H9 (cell line): ENCODE data around the gene UBR2. TPM values are rescaled to one million over a fixed set of nuclear protein-coding genes. Genes with fewer than 3 reads are reported as not detected.

ENCODE experiments used
- DNase-seq: peaks from one replicate; pipeline ENCODE4 v3.0.0-alpha.2; 2017
- H2AFZ ChIP-seq: one replicate; pipeline ENCODE4 v1.6.1; 2013; ENCODE audit warnings: mild to moderate bottlenecking, low read length, control low read depth, moderate library complexity
- H2AK5ac ChIP-seq: 2 replicates; pipeline ENCODE4 v1.6.1; 2013; ENCODE audit warnings: low read length, control low read depth, mixed read lengths; ENCODE audit not compliant: insufficient read length
- H2BK120ac ChIP-seq: one replicate; pipeline ENCODE4 v1.6.1; 2013; ENCODE audit warnings: low read depth, mild to moderate bottlenecking, low read length, control low read depth, inconsistent platforms; ENCODE audit not compliant: poor library complexity, severe bottlenecking
- H2BK12ac ChIP-seq: 2 replicates; pipeline ENCODE4 v1.6.1; 2013; ENCODE audit warnings: low read length, control low read depth, mixed read lengths, low read depth; ENCODE audit not compliant: insufficient read length
- H2BK15ac ChIP-seq: 2 replicates; pipeline ENCODE4 v1.6.1; 2013; ENCODE audit warnings: low read depth, low read length, control low read depth
- H2BK20ac ChIP-seq: one replicate; pipeline ENCODE4 v1.6.1; 2013; ENCODE audit warnings: low read depth, mild to moderate bottlenecking, low read length, control low read depth, inconsistent platforms; ENCODE audit not compliant: poor library complexity, severe bottlenecking
- H2BK5ac ChIP-seq: 2 replicates; pipeline ENCODE4 v1.6.1; 2013; ENCODE audit warnings: low read length, control low read depth, mixed read lengths; ENCODE audit not compliant: insufficient read length
- H3K14ac ChIP-seq: 2 replicates; pipeline ENCODE4 v1.6.1; 2013; ENCODE audit warnings: low read length, control low read depth; ENCODE audit not compliant: insufficient read depth
- H3K18ac ChIP-seq: 2 replicates; pipeline ENCODE4 v1.6.1; 2013; ENCODE audit warnings: low read depth, mild to moderate bottlenecking, mixed read lengths, low read length, control low read depth; ENCODE audit not compliant: insufficient read length
- H3K23ac ChIP-seq: 2 replicates; pipeline ENCODE4 v1.6.1; 2013; ENCODE audit warnings: low read length, control low read depth, mixed read lengths, low read depth; ENCODE audit not compliant: insufficient read length
- H3K23me2 ChIP-seq: 2 replicates; pipeline ENCODE4 v1.6.1; 2013; ENCODE audit warnings: low read depth, mild to moderate bottlenecking, mixed read lengths, low read length, control low read depth; ENCODE audit not compliant: insufficient read length, poor library complexity, severe bottlenecking
- H3K27ac ChIP-seq: 2 replicates; pipeline ENCODE4 v1.5.1; 2013; ENCODE audit warnings: low read length, control low read depth, mixed read lengths, low read depth; ENCODE audit not compliant: insufficient read length
- H3K27me3 ChIP-seq: 2 replicates; pipeline ENCODE4 v1.6.1; 2013; ENCODE audit warnings: low read length, control low read depth, inconsistent platforms; ENCODE audit not compliant: insufficient read depth
- H3K4ac ChIP-seq: 2 replicates; pipeline ENCODE4 v1.6.1; 2013; ENCODE audit warnings: low read depth, mild to moderate bottlenecking, control low read depth, inconsistent platforms, low read length, moderate library complexity
- H3K4me1 ChIP-seq: 2 replicates; pipeline ENCODE4 v1.6.1; 2013; ENCODE audit warnings: low read length, control low read depth, inconsistent platforms; ENCODE audit not compliant: insufficient read depth
- H3K4me2 ChIP-seq: 2 replicates; pipeline ENCODE4 v1.6.1; 2013; ENCODE audit warnings: low read length, control low read depth, mixed read lengths; ENCODE audit not compliant: insufficient read length, insufficient read depth
- H3K56ac ChIP-seq: 2 replicates; pipeline ENCODE4 v1.6.1; 2013; ENCODE audit warnings: low read depth, mild to moderate bottlenecking, mixed read lengths, low read length, control low read depth; ENCODE audit not compliant: insufficient read length
- H3K79me1 ChIP-seq: 2 replicates; pipeline ENCODE4 v1.6.1; 2013; ENCODE audit warnings: low read depth, mild to moderate bottlenecking, moderate library complexity, low read length, control low read depth, inconsistent platforms; ENCODE audit not compliant: insufficient read depth, poor library complexity, severe bottlenecking
- H3K79me2 ChIP-seq: 2 replicates; pipeline ENCODE4 v1.6.1; 2013; ENCODE audit warnings: low read length, control low read depth, inconsistent platforms; ENCODE audit not compliant: insufficient read depth
- H3K9ac ChIP-seq: 2 replicates; pipeline ENCODE4 v1.6.1; 2013; ENCODE audit warnings: low read length, control low read depth, mixed read lengths; ENCODE audit not compliant: insufficient read length; ENCODE audit errors: extremely low read depth
- H3K9me3 ChIP-seq: one replicate; pipeline ENCODE4 v1.6.1; 2013; ENCODE audit warnings: low read depth, low read length, inconsistent platforms; ENCODE audit not compliant: control insufficient read depth
- H3T11ph ChIP-seq: one replicate; pipeline ENCODE4 v1.6.1; 2013; ENCODE audit warnings: mild to moderate bottlenecking, low read length, control low read depth, inconsistent platforms
- H4K20me1 ChIP-seq: one replicate; pipeline ENCODE4 v1.6.1; 2013; ENCODE audit not compliant: control insufficient read depth, insufficient read length, insufficient read depth
- H4K5ac ChIP-seq: 2 replicates; pipeline ENCODE4 v1.6.1; 2013; ENCODE audit warnings: low read depth, mild to moderate bottlenecking, mixed read lengths, low read length, control low read depth; ENCODE audit not compliant: insufficient read length
- H4K8ac ChIP-seq: replicated peaks from 2 replicates; pipeline ENCODE4 v1.6.1; 2013; ENCODE audit warnings: low read length, control low read depth, mixed read lengths, low read depth; ENCODE audit not compliant: insufficient read length
- H4K91ac ChIP-seq: 2 replicates; pipeline ENCODE4 v1.6.1; 2013; ENCODE audit warnings: low read depth, mild to moderate bottlenecking, moderate library complexity, mixed read lengths, low read length, control low read depth; ENCODE audit not compliant: insufficient read length
- H3K27ac Mint-ChIP-seq, 3 experiments: 2 replicates in 2 of 3; 3 replicates in 1 of 3; pipeline ENCODE4 v1.8.0; 2020 to 2021; ENCODE audit warnings: mixed read lengths in 3 of 3, mild to moderate bottlenecking in 1 of 3, moderate library complexity in 1 of 3
- H3K27me3 Mint-ChIP-seq: 2 replicates; pipeline ENCODE4 v1.8.0; 2021; ENCODE audit warnings: low read depth, mild to moderate bottlenecking, moderate library complexity, mixed read lengths
- H3K36me3 Mint-ChIP-seq, 3 experiments: 2 replicates in 2 of 3; 3 replicates in 1 of 3; pipeline ENCODE4 v1.8.0; 2020 to 2021; ENCODE audit warnings: low read depth in 3 of 3, mixed read lengths in 3 of 3; ENCODE audit not compliant: insufficient read depth in 1 of 3
- H3K4me1 Mint-ChIP-seq, 2 experiments: 2 replicates each; pipeline ENCODE4 v1.8.0; 2020; ENCODE audit warnings: mixed read lengths in 2 of 2
- H3K4me3 Mint-ChIP-seq, 2 experiments: 2 replicates in 1 of 2; 3 replicates in 1 of 2; pipeline ENCODE4 v1.8.0; 2020 to 2021; ENCODE audit warnings: mild to moderate bottlenecking in 2 of 2, mixed read lengths in 2 of 2, moderate library complexity in 1 of 2
- H3K9me3 Mint-ChIP-seq, 2 experiments: 2 replicates in 1 of 2; 3 replicates in 1 of 2; pipeline ENCODE4 v1.8.0; 2020; ENCODE audit warnings: mild to moderate bottlenecking in 2 of 2, mixed read lengths in 2 of 2, moderate library complexity in 1 of 2
- CTCF ChIP-seq: fragments of 200-600 bp; sonication (generic); conservative IDR thresholded peaks from 3 replicates; pipeline ENCODE4 v1.8.0; 2021; ENCODE audit warnings: antibody characterized with exemption, mild to moderate bottlenecking
- WGBS: extraction: QIAGEN DNeasy Blood & Tissue Kit; methylation state at CpG from one replicate; pipeline ENCODE4 v1.1.7; 2013; ENCODE audit warnings: missing lambda C conversion rate, low lambda C conversion rate, mixed read lengths; ENCODE audit not compliant: insufficient read length; ENCODE audit errors: extremely low coverage; 5-methylcytosine and 5-hydroxymethylcytosine counted together
- total RNA-seq: library from RNA; stranded (reverse); gene quantifications from 2 replicates; pipeline ENCODE4 v1.2.1, GENCODE V29; 2021

The UBR2 gene
- total RNA-seq, 1 experiment from 2014 or later, result 18.7 TPM

- Mint-ChIP-seq H3K27me3 (no peaks in the 10 kb centered on the region), H3K4me1 (peaks cover 13% of the 10 kb centered on the region in 2 experiments), H3K36me3 (peaks cover 0 to 32% (median 11%) of the 10 kb centered on the region in 3 experiments; a peak in 5 of 7 replicates), H3K4me3 (no peak overlapping the region), H3K27ac (peak overlapping the region in 2 of 3 experiments; percentile 81; a peak in 4 of 7 replicates), H3K9me3 (no peaks in the 10 kb centered on the region)
- no peak for TF ChIP-seq CTCF
- Histone ChIP-seq H3K79me1 (no peaks in the 10 kb centered on the region), H2BK12ac (no peak overlapping the region), H4K8ac (no peak overlapping the region), H2AK5ac (no peak overlapping the region), H2BK120ac (no peak overlapping the region), H2BK5ac (no peak overlapping the region), H3K4me1 (peaks cover 3% of the 10 kb centered on the region; the same call in 1 of the 2 replicates), H4K5ac (no peak overlapping the region), H3K14ac (no peak overlapping the region), H3K27ac (no peak overlapping the region), H3K18ac (no peak overlapping the region), H3T11ph (no peak overlapping the region), H3K23me2 (no peaks in the 10 kb centered on the region), H3K4me2 (no peak overlapping the region), H3K56ac (no peak overlapping the region), H3K23ac (no peak overlapping the region), H2BK15ac (no peak overlapping the region), H3K27me3 (no peaks in the 10 kb centered on the region), H3K9ac (no peak overlapping the region), H3K4ac (no peak overlapping the region), H4K20me1 (no peaks in the 10 kb centered on the region), H2BK20ac (no peak overlapping the region), H3K9me3 (no peaks in the 10 kb centered on the region), H3K79me2 (no peaks in the 10 kb centered on the region), H4K91ac (no peak overlapping the region), H2AFZ (no peak overlapping the region)
- no peak for DNase-seq
- WGBS, result no CpG with 5 or more reads among the region's 1 CpG
Observed at GRCh38 chr6:42618105-42618504, 54.3 kb downstream of the UBR2 start.
